Measurements from ENCODE around the gene CASK. TPM values are rescaled to one million over a fixed set of nuclear protein-coding genes. Genes with fewer than 3 reads are reported as not detected.

CASK gene
- total RNA-seq, 1 experiment from 2014 or later: 54.6 TPM

DNA sequence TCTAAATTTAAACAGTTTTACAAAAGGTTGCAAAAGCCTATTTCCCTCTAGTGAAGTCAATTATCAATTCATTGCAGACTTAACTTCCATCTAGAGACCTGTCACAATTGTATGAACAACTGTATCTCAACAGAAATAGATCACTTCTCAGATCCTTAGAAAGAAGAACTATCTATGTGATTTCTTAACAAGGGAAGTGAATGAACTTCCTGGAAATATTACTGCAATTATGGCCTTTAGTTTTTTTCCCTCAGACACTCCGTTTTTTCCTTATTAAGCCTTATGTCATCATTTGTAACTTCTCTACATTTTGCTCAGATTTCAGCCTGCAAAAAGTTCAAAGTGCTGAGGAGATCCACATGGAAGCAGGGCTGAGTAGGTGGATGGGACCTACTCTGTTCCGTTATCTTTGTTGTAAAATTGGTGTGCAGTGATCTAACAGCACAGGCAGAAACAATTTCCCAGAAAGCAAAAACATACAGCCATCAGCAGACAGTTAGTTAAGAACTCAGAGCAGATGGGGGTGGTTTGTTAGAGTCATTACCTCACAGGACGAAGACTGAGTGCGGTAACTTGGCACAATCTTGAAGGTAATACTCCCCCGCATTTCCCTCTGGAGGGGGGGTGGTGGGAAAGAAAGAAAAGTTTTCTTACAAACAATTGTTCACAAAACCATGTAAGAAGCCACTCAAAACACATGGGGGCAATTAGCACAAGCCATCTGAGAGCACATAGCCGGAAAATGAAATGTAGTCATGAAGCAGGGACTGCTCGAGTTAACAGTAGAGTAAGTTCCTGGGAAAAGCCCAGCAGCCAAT is 363.9 kb downstream of the CASK start (continued):
- TF ChIP-seq SMAD4 (CRISPR knock-in tag; IDR thresholded peaks at IDR 0.05): no peak
- no peak for TF ChIP-seq ZNF396 (CRISPR knock-in tag; IDR thresholded peaks at IDR 0.05; ENCODE audit: borderline replicate concordance)
- no peak for TF ChIP-seq NR3C1 (CRISPR knock-in tag; conservative IDR thresholded peaks at IDR 0.05; ENCODE audit: low read depth)
- no peak for TF ChIP-seq ATF6 (CRISPR knock-in tag; IDR thresholded peaks at IDR 0.05)
- no peak for TF ChIP-seq ZNF423 (CRISPR knock-in tag; IDR thresholded peaks at IDR 0.05)
- TF ChIP-seq ZSCAN18 (CRISPR knock-in tag; IDR thresholded peaks at IDR 0.05): no peak

DNA sequence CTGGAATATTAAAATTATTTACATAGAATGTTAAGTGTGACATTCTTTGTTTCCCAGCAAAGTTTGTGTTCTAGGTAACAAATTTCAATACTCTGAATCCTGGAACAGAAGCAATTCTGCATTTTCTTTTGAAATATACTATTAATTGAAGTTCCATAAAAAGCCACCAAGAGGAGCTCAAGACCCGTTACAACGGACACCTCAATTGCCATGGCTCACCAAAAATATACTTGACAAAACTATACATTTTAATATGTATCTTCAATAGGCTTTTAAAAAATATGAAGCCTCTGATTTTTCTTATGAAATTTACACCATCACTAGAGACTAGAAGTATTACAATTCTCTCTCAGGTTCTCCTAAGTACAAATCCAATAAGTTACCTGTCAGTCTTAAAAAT is 364.8 kb downstream of the CASK start:
- TF ChIP-seq CREB1 (CRISPR knock-in tag; IDR thresholded peaks at IDR 0.05) (no peak), ZBTB21 (CRISPR knock-in tag; IDR thresholded peaks at IDR 0.05; ENCODE audit: borderline replicate concordance) (no peak)
- TF ChIP-seq, protein P1, sequence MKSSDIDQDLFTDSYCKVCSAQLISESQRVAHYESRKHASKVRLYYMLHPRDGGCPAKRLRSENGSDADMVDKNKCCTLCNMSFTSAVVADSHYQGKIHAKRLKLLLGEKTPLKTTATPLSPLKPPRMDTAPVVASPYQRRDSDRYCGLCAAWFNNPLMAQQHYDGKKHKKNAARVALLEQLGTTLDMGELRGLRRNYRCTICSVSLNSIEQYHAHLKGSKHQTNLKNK (CRISPR knock-in tag; IDR thresholded peaks at IDR 0.05): no peak
- Mint-ChIP-seq H3K36me3 (no peaks in the 10 kb centered on the region), H3K27me3 (ENCODE audit: low read depth) (no peaks in the 10 kb centered on the region), H3K9me3 (no peaks in the 10 kb centered on the region), H3K27ac (no peak overlapping the region), H3K4me1 (peaks cover 12% of the 10 kb centered on the region), H3K4me3 (no peak overlapping the region)
- ATAC-seq (no peak), DNase-seq (ENCODE audit: low spot score) (no peak)
- ChIA-PET POLR2A (interaction anchor here (0.7 kb wide), 2 partner anchors 36 to 50 kb away, joined by 3 to 4 read pairs; no protein-coding TSS in a partner anchor), CTCF (interaction anchor here (1.4 kb wide), 1 partner anchor 201 kb away, joined by 18 read pairs; no protein-coding TSS in a partner anchor)

- ChIA-PET POLR2A (no interaction called here), CTCF (no interaction called here)
- H3K4me1 Mint-ChIP-seq: peaks cover 12% of the 10 kb centered on the region
- DNase-seq (ENCODE audit: low spot score): no peak
- TF ChIP-seq IRF1 (CRISPR knock-in tag; IDR thresholded peaks at IDR 0.05) (no peak), FOXK1 (CRISPR knock-in tag; IDR thresholded peaks at IDR 0.05) (no peak), ZNF396 (CRISPR knock-in tag; IDR thresholded peaks at IDR 0.05; ENCODE audit: borderline replicate concordance) (no peak), ATF3 (CRISPR knock-in tag; conservative IDR thresholded peaks at IDR 0.05) (no peak), ZNF281 (CRISPR knock-in tag; IDR thresholded peaks at IDR 0.05) (no peak), MXD4 (CRISPR knock-in tag; IDR thresholded peaks at IDR 0.05; ENCODE audit: borderline replicate concordance) (no peak)
- TF ChIP-seq, protein P2, sequence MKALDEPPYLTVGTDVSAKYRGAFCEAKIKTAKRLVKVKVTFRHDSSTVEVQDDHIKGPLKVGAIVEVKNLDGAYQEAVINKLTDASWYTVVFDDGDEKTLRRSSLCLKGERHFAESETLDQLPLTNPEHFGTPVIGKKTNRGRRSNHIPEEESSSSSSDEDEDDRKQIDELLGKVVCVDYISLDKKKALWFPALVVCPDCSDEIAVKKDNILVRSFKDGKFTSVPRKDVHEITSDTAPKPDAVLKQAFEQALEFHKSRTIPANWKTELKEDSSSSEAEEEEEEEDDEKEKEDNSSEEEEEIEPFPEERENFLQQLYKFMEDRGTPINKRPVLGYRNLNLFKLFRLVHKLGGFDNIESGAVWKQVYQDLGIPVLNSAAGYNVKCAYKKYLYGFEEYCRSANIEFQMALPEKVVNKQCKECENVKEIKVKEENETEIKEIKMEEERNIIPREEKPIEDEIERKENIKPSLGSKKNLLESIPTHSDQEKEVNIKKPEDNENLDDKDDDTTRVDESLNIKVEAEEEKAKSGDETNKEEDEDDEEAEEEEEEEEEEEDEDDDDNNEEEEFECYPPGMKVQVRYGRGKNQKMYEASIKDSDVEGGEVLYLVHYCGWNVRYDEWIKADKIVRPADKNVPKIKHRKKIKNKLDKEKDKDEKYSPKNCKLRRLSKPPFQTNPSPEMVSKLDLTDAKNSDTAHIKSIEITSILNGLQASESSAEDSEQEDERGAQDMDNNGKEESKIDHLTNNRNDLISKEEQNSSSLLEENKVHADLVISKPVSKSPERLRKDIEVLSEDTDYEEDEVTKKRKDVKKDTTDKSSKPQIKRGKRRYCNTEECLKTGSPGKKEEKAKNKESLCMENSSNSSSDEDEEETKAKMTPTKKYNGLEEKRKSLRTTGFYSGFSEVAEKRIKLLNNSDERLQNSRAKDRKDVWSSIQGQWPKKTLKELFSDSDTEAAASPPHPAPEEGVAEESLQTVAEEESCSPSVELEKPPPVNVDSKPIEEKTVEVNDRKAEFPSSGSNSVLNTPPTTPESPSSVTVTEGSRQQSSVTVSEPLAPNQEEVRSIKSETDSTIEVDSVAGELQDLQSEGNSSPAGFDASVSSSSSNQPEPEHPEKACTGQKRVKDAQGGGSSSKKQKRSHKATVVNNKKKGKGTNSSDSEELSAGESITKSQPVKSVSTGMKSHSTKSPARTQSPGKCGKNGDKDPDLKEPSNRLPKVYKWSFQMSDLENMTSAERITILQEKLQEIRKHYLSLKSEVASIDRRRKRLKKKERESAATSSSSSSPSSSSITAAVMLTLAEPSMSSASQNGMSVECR (CRISPR knock-in tag; IDR thresholded peaks at IDR 0.05; ENCODE audit: borderline replicate concordance): no peak
- no peak for ATAC-seq
- 0 out of 2 replicates have a peak, but pooled peaks cover 2% of the 10 kb centered on the region for H3K36me3 Mint-ChIP-seq
- H3K27me3 Mint-ChIP-seq (ENCODE audit: low read depth): no peaks in the 10 kb centered on the region
- no peak overlapping the region for H3K27ac Mint-ChIP-seq
- H3K9me3 Mint-ChIP-seq: no peaks in the 10 kb centered on the region
- no peak overlapping the region for H3K4me3 Mint-ChIP-seq
Measured at GRCh38 chrX:41556958-41557357, 366.4 kb downstream of the CASK start.

All from WTC11 (cell line).